Measurements from ENCODE around the gene PCIF1.

DNA sequence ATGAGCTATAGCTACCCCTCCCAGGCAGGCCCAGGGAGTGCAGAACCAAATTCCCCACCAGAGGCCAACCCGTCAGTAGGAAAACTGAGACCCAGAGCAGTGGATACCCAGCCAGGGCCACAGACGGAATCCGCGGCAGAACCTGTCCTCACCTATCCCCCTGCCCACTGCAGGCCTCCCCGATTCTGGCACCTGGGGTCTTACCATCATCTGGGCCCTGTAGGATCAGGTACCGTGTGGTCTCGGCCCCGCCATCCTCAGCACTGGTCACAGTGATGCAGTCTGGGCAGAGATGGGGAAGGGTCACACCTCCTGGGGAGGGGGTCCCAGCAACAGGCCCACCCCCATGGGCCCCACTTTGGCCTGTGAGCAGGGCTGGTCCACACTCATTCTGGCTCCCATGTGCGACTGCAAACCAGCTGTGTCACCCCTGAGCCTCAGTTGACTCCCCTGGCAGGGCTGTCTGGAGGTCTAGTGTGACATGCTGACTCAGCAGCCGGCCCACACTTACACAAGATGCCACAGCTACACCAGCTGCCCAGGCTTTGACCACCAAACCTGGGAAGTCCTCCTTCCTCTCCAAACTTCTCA lies 33.7 kb downstream of the PCIF1 start:
- TF ChIP-seq, protein P1, sequence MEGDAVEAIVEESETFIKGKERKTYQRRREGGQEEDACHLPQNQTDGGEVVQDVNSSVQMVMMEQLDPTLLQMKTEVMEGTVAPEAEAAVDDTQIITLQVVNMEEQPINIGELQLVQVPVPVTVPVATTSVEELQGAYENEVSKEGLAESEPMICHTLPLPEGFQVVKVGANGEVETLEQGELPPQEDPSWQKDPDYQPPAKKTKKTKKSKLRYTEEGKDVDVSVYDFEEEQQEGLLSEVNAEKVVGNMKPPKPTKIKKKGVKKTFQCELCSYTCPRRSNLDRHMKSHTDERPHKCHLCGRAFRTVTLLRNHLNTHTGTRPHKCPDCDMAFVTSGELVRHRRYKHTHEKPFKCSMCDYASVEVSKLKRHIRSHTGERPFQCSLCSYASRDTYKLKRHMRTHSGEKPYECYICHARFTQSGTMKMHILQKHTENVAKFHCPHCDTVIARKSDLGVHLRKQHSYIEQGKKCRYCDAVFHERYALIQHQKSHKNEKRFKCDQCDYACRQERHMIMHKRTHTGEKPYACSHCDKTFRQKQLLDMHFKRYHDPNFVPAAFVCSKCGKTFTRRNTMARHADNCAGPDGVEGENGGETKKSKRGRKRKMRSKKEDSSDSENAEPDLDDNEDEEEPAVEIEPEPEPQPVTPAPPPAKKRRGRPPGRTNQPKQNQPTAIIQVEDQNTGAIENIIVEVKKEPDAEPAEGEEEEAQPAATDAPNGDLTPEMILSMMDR (IDR thresholded peaks at IDR 0.05; ENCODE audit: insufficient read depth, low read depth, low read length), result no peak
- TF ChIP-seq EZH2 (IDR thresholded peaks at IDR 0.05; ENCODE audit: insufficient read depth, low read length), result no peak

Data from astrocyte (in vitro differentiated cells and primary cell).